GM19372 (cell line): Measurements from ENCODE around the gene ELP6.

Source experiments
- ATAC-seq: cut with Tn5 transposase; IDR thresholded peaks from one replicate; pipeline ENCODE4 v1.9.1; 2021; ENCODE audit warnings: mild to moderate bottlenecking, low read depth, moderate library complexity; ENCODE audit not compliant: unreplicated experiment

Gene ELP6

GRCh38 chr3:47513125-47513929 is at the start of gene ELP6:
ELP6 (minus strand) TSS chr3:47513712; CDS start chr3:47513590, 122 bp downstream.
- ATAC-seq, result peak; percentile 91

- ATAC-seq, result no peak
Measured at GRCh38 chr3:47556351-47556750, 42.8 kb upstream of the ELP6 start.

GRCh38 chr3:47554335-47554734 is 40.8 kb upstream of the ELP6 start:
- no peak for ATAC-seq

GRCh38 chr3:47553407-47553806 is 39.9 kb upstream of the ELP6 start:
- no peak for ATAC-seq

- no peak for ATAC-seq
Measured at GRCh38 chr3:47542471-47543173, 29.1 kb upstream of the ELP6 start.

- ATAC-seq, result no peak
Measured at GRCh38 chr3:47541583-47542108, 28.1 kb upstream of the ELP6 start.

GRCh38 chr3:47540281-47540680 is 26.8 kb upstream of the ELP6 start:
- ATAC-seq, result no peak

GRCh38 chr3:47536967-47537366 is 23.5 kb upstream of the ELP6 start:
- ATAC-seq, result no peak

- ATAC-seq, result no peak
Measured at GRCh38 chr3:47536221-47536891, 22.8 kb upstream of the ELP6 start.

- ATAC-seq, result no peak
Measured at GRCh38 chr3:47533996-47534454, 20.5 kb upstream of the ELP6 start.

GRCh38 chr3:47533481-47533880 is 20.0 kb upstream of the ELP6 start:
- no peak for ATAC-seq

- no peak for ATAC-seq
Measured at GRCh38 chr3:47527952-47528725, 14.6 kb upstream of the ELP6 start.

- ATAC-seq, result no peak
Measured at GRCh38 chr3:47525617-47526016, 12.1 kb upstream of the ELP6 start.

GRCh38 chr3:47523310-47524073 is 10.0 kb upstream of the ELP6 start:
- ATAC-seq, result no peak

GRCh38 chr3:47522082-47522987 is 8.8 kb upstream of the ELP6 start:
- peak; percentile 71 for ATAC-seq

- ATAC-seq, result no peak
Measured at GRCh38 chr3:47520756-47521155, 7.2 kb upstream of the ELP6 start.

GRCh38 chr3:47517937-47518336 is 4.4 kb upstream of the ELP6 start:
- no peak for ATAC-seq

- ATAC-seq, result no peak
Measured at GRCh38 chr3:47515864-47516319, 2.4 kb upstream of the ELP6 start.
